LNCAP (cell line): ENCODE measurements around the gene PRICKLE1.

ENCODE experiments used
- CTCF ChIP-seq: fragments of 450-650 bp; IDR thresholded peaks from 2 replicates; pipeline ENCODE4 v1.5.1; 2017; ENCODE audit warnings: mild to moderate bottlenecking

The PRICKLE1 gene

GRCh38 chr12:42589465-42590329, at the start of gene PRICKLE1:
Gene PRICKLE1 (minus strand): TSS chr12:42589746. CDS start chr12:42472516, 117,230 bp downstream.
- TF ChIP-seq CTCF: no peak

- no peak for TF ChIP-seq CTCF
Measured at GRCh38 chr12:42638697-42639096, 49.2 kb upstream of the PRICKLE1 start.

GRCh38 chr12:42638011-42638410, 48.5 kb upstream of the PRICKLE1 start:
- no peak for TF ChIP-seq CTCF

GRCh38 chr12:42636993-42637392, 47.4 kb upstream of the PRICKLE1 start:
- no peak for TF ChIP-seq CTCF

- TF ChIP-seq CTCF: no peak
Measured at GRCh38 chr12:42633594-42633993, 44.0 kb upstream of the PRICKLE1 start.

GRCh38 chr12:42631513-42631912, 42.0 kb upstream of the PRICKLE1 start:
- TF ChIP-seq CTCF: no peak

- TF ChIP-seq CTCF: no peak
Measured at GRCh38 chr12:42630314-42630713, 40.8 kb upstream of the PRICKLE1 start.
